IPS DF 6.9 (cell line): ENCODE data around the gene MAD1L1.

Experiments
- DNase-seq: peaks from one replicate; pipeline ENCODE4 v3.0.0-alpha.2; 2013; ENCODE audit warnings: low read depth, low spot score
- H3K27ac ChIP-seq: one replicate; pipeline ENCODE4 v1.5.1; 2013; ENCODE audit warnings: low read length, control low read depth
- H3K27me3 ChIP-seq: 2 replicates; pipeline ENCODE4 v1.6.1; 2013; ENCODE audit warnings: mild to moderate bottlenecking, low read length; ENCODE audit not compliant: control insufficient read depth, insufficient read depth
- H3K36me3 ChIP-seq: 2 replicates; pipeline ENCODE4 v1.6.1; 2013; ENCODE audit warnings: low read length; ENCODE audit not compliant: control insufficient read depth, insufficient read depth
- H3K4me1 ChIP-seq: 2 replicates; pipeline ENCODE4 v1.6.1; 2013; ENCODE audit warnings: low read length; ENCODE audit not compliant: control insufficient read depth, insufficient read depth
- H3K4me3 ChIP-seq: 2 replicates; pipeline ENCODE4 v1.5.1; 2013; ENCODE audit warnings: mild to moderate bottlenecking, low read length
- H3K9me3 ChIP-seq: 2 replicates; pipeline ENCODE4 v1.6.1; 2013; ENCODE audit warnings: low read length, inconsistent platforms; ENCODE audit not compliant: control insufficient read depth, insufficient read depth
- WGBS: extraction: QIAGEN DNeasy Blood & Tissue Kit; methylation state at CpG from one replicate; pipeline ENCODE4 v1.1.7; 2013; ENCODE audit warnings: mixed read lengths, missing lambda C conversion rate; ENCODE audit not compliant: insufficient read length, insufficient coverage; 5-methylcytosine and 5-hydroxymethylcytosine counted together

The MAD1L1 gene

GRCh38 chr7:2051707-2052656 is 180.8 kb downstream of the MAD1L1 start:
- H3K27me3 ChIP-seq, result no peaks in the 10 kb centered on the region
- H3K27ac ChIP-seq, result no peak overlapping the region
- H3K36me3 ChIP-seq, result no peaks in the 10 kb centered on the region
- no peaks in the 10 kb centered on the region for H3K9me3 ChIP-seq
- WGBS, result no CpG with 5 or more reads among the region's 30 CpGs
- H3K4me1 ChIP-seq, result no peaks in the 10 kb centered on the region
- H3K4me3 ChIP-seq, result no peak overlapping the region
- DNase-seq, result no peak

GRCh38 chr7:2050511-2050866 is 182.3 kb downstream of the MAD1L1 start:
- no peak overlapping the region for H3K27ac ChIP-seq
- H3K4me1 ChIP-seq, result no peaks in the 10 kb centered on the region
- no peak overlapping the region for H3K4me3 ChIP-seq
- no peaks in the 10 kb centered on the region for H3K36me3 ChIP-seq
- WGBS, result no CpG with 5 or more reads among the region's 7 CpGs
- H3K27me3 ChIP-seq, result no peaks in the 10 kb centered on the region
- no peak for DNase-seq
- H3K9me3 ChIP-seq, result no peaks in the 10 kb centered on the region

GRCh38 chr7:2049782-2050510 is 182.8 kb downstream of the MAD1L1 start:
- Histone ChIP-seq H3K4me1 (no peaks in the 10 kb centered on the region), H3K27ac (no peak overlapping the region), H3K27me3 (no peaks in the 10 kb centered on the region), H3K9me3 (no peaks in the 10 kb centered on the region), H3K4me3 (no peak overlapping the region), H3K36me3 (no peaks in the 10 kb centered on the region)
- DNase-seq, result no peak
- WGBS, result no CpG with 5 or more reads among the region's 37 CpGs

GRCh38 chr7:2049111-2049781 is 183.5 kb downstream of the MAD1L1 start:
- no peak overlapping the region for H3K4me3 ChIP-seq
- WGBS, result no CpG with 5 or more reads among the region's 15 CpGs
- H3K36me3 ChIP-seq, result no peaks in the 10 kb centered on the region; the same call in 1 of the 2 replicates
- no peaks in the 10 kb centered on the region for H3K27me3 ChIP-seq
- DNase-seq, result no peak
- no peak overlapping the region for H3K27ac ChIP-seq
- H3K9me3 ChIP-seq, result no peaks in the 10 kb centered on the region
- no peaks in the 10 kb centered on the region; the same call in 1 of the 2 replicates for H3K4me1 ChIP-seq

- Histone ChIP-seq H3K4me1 (no peaks in the 10 kb centered on the region; the same call in 1 of the 2 replicates), H3K36me3 (no peaks in the 10 kb centered on the region; the same call in 1 of the 2 replicates), H3K27me3 (no peaks in the 10 kb centered on the region), H3K27ac (no peak overlapping the region), H3K4me3 (no peak overlapping the region), H3K9me3 (no peaks in the 10 kb centered on the region)
- no peak for DNase-seq
- WGBS, result no CpG with 5 or more reads among the region's 11 CpGs
These were observed 184.2 kb downstream of the MAD1L1 start for GRCh38 chr7:2048531-2048930.

GRCh38 chr7:2048006-2048405 is 184.7 kb downstream of the MAD1L1 start:
- Histone ChIP-seq H3K27me3 (no peaks in the 10 kb centered on the region), H3K4me3 (no peak overlapping the region), H3K9me3 (no peaks in the 10 kb centered on the region), H3K27ac (no peak overlapping the region), H3K36me3 (no peaks in the 10 kb centered on the region; the same call in 1 of the 2 replicates), H3K4me1 (no peaks in the 10 kb centered on the region; the same call in 1 of the 2 replicates)
- no peak for DNase-seq
- WGBS, result no CpG with 5 or more reads among the region's 17 CpGs

- DNase-seq, result no peak
- Histone ChIP-seq H3K4me1 (peaks cover 3% of the 10 kb centered on the region; the same call in 1 of the 2 replicates), H3K27me3 (no peaks in the 10 kb centered on the region), H3K9me3 (no peaks in the 10 kb centered on the region), H3K4me3 (no peak overlapping the region), H3K36me3 (peaks cover 7% of the 10 kb centered on the region; the same call in 1 of the 2 replicates), H3K27ac (no peak overlapping the region)
- no CpG with 5 or more reads among the region's 30 CpGs for WGBS
These were observed 185.9 kb downstream of the MAD1L1 start for GRCh38 chr7:2046581-2047565.

GRCh38 chr7:2045559-2046405 is 187.0 kb downstream of the MAD1L1 start:
- no CpG with 5 or more reads among the region's 25 CpGs for WGBS
- H3K4me1 ChIP-seq, result peaks cover 6% of the 10 kb centered on the region; the same call in 1 of the 2 replicates
- no peak for DNase-seq

More at GRCh38 chr7:2045559-2046405, 187.0 kb downstream of the MAD1L1 start:
- Histone ChIP-seq H3K4me3 (no peak overlapping the region), H3K36me3 (peaks cover 7% of the 10 kb centered on the region; the same call in 1 of the 2 replicates), H3K27me3 (no peaks in the 10 kb centered on the region), H3K27ac (no peak overlapping the region), H3K9me3 (no peaks in the 10 kb centered on the region)
